Endothelial cell of umbilical vein (primary cell): Measurements from ENCODE around the gene C16orf87.

Experiments
- CTCF ChIP-seq, 2 donors: IDR thresholded peaks; 1 replicate in 1 of 2; 2 replicates in 1 of 2; pipeline ENCODE4 v1.5.1; 2011; ENCODE audit warnings: low read length in 2 of 2, mild to moderate bottlenecking in 2 of 2, moderate library complexity in 2 of 2, control low read depth in 1 of 2, inconsistent platforms in 1 of 2, low read depth in 1 of 2; ENCODE audit not compliant: insufficient read depth in 1 of 2; ENCODE audit errors: extremely low read depth in 1 of 2
- EZH2 ChIP-seq: IDR thresholded peaks from 2 replicates; pipeline ENCODE4 v1.6.1; 2012; ENCODE audit warnings: borderline replicate concordance, low read depth, mild to moderate bottlenecking, moderate library complexity, low read length, inconsistent platforms; ENCODE audit not compliant: severe bottlenecking

DNA sequence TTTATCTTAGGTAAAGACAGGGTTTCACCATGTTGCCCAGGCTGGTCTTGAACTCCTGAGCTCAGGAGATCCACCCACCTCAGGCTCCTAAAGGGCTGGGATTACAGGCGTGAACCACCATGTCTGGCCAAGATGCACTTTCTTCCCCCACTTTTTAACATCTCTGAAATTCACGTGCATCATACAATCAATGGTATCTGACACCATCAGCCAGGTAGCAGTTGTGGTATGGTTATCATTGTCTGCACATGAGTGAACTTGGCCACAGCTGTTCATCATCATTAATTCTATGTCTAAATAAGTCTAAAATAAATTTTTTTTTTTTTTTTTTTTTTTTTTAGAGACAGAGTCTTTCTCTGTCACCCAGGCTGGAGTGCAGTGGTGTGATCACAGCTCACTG lies 48.7 kb downstream of the C16orf87 start:
- TF ChIP-seq EZH2 (no peak), CTCF (IDR thresholded peaks at IDR 0.05; ENCODE audit: extremely low read depth in 1 of 2, insufficient read depth in 1 of 2, low read depth in 1 of 2, low read length in 2 of 2) (no peak)
